Natural killer cell (primary cell): ENCODE measurements around the gene MYBPC2. TPM values are rescaled to one million over a fixed set of nuclear protein-coding genes. Genes with fewer than 3 reads are reported as not detected.

Experiments
- ATAC-seq, 3 donors: fragments of 150-1000 bp in 2 of 3; fragments of 200-7000 bp in 1 of 3; cut with Tn5 transposase; 1 replicate in 1 of 3; 2 replicates in 2 of 3; pipeline ENCODE4 v1.10.0; 2021; ENCODE audit warnings: mild to moderate bottlenecking in 2 of 3, moderate library complexity in 2 of 3
- DNase-seq, 2 donors: peaks; one replicate each; pipeline versions ENCODE4 v3.0.0 to v3.0.0-alpha.2; 2013 to 2021; ENCODE audit warnings: mixed read lengths in 1 of 2
- H3K27ac ChIP-seq: one replicate; pipeline ENCODE4 v1.5.1; 2013; ENCODE audit warnings: mild to moderate bottlenecking, low read length
- H3K27me3 ChIP-seq: one replicate; pipeline ENCODE4 v1.6.1; 2013; ENCODE audit warnings: low read length; ENCODE audit not compliant: control insufficient read depth, insufficient read depth
- H3K36me3 ChIP-seq: one replicate; pipeline ENCODE4 v1.6.1; 2013; ENCODE audit warnings: low read length; ENCODE audit not compliant: control insufficient read depth, insufficient read depth
- H3K4me1 ChIP-seq: one replicate; pipeline ENCODE4 v1.6.1; 2013; ENCODE audit warnings: low read length; ENCODE audit not compliant: control insufficient read depth, insufficient read depth
- H3K4me3 ChIP-seq: one replicate; pipeline ENCODE4 v1.5.1; 2013; ENCODE audit warnings: low read length
- H3K9me3 ChIP-seq: one replicate; pipeline ENCODE4 v1.6.1; 2013; ENCODE audit warnings: low read length; ENCODE audit not compliant: control insufficient read depth, insufficient read depth
- H3K27ac Mint-ChIP-seq, 2 donors: one replicate each; pipeline ENCODE4 v1.8.0; 2022; ENCODE audit warnings: mild to moderate bottlenecking in 2 of 2, mixed read lengths in 2 of 2, moderate library complexity in 1 of 2
- H3K27me3 Mint-ChIP-seq, 2 donors: one replicate each; pipeline ENCODE4 v1.8.0; 2022; ENCODE audit warnings: low read depth in 2 of 2, mixed read lengths in 2 of 2
- H3K36me3 Mint-ChIP-seq: one replicate; pipeline ENCODE4 v1.8.0; 2022; ENCODE audit warnings: mixed read lengths
- H3K4me1 Mint-ChIP-seq, 2 donors: one replicate each; pipeline ENCODE4 v1.8.0; 2022; ENCODE audit warnings: mixed read lengths in 2 of 2
- H3K4me3 Mint-ChIP-seq: one replicate; pipeline ENCODE4 v1.8.0; 2022; ENCODE audit warnings: mild to moderate bottlenecking, moderate library complexity, mixed read lengths
- H3K9me3 Mint-ChIP-seq, 2 donors: one replicate each; pipeline ENCODE4 v1.8.0; 2022; ENCODE audit warnings: mixed read lengths in 2 of 2
- CTCF ChIP-seq: fragments of 200-600 bp; IDR thresholded peaks from one replicate; pipeline ENCODE4 v1.8.0; 2022; ENCODE audit warnings: antibody characterized with exemption
- WGBS: methylation state at CpG from one replicate; pipeline ENCODE4 v1.1.7; 2013; ENCODE audit warnings: missing lambda C conversion rate; ENCODE audit not compliant: insufficient coverage; 5-methylcytosine and 5-hydroxymethylcytosine counted together
- intact Hi-C: fragments of 100-400 bp; cut with micrococcal nuclease; formaldehyde crosslinking; loops from one replicate; pipeline ENCODE4 v1.14.2; 2022
- total RNA-seq, 4 donors: library from RNA; stranded (reverse); fragments of 120-200 nt in 1 of 4; gene quantifications; one replicate each; pipeline versions ENCODE4 v1.2.3 to v1.2.4, GENCODE V29; 2013 to 2022

Gene MYBPC2
- total RNA-seq, 3 donors from 2014 or later (not counting 1 experiment from before 2014, with no cell fraction given), result 0.09 to 0.15 TPM; not detected in 1

GRCh38 chr19:50399368-50399745, 33.3 kb upstream of the MYBPC2 start:
- Histone ChIP-seq H3K4me3 (no peak overlapping the region), H3K27me3 (no peaks in the 10 kb centered on the region), H3K27ac (no peak overlapping the region), H3K36me3 (peaks cover 6% of the 10 kb centered on the region), H3K4me1 (no peaks in the 10 kb centered on the region), H3K9me3 (no peaks in the 10 kb centered on the region)
- intact Hi-C loops, result no loop called here
- no peak overlapping the region for H3K4me3 Mint-ChIP-seq
- H3K27ac Mint-ChIP-seq, result peak overlapping the region in 1 of 2 donors; percentile 63
- ATAC-seq (no peak), DNase-seq (no peak)
- WGBS, result over 99% methylated on average over 7 of the region's 10 CpGs
- no peaks in the 10 kb centered on the region for H3K27me3 Mint-ChIP-seq
- no peaks in the 10 kb centered on the region for H3K4me1 Mint-ChIP-seq
- no peak for TF ChIP-seq CTCF
- H3K36me3 Mint-ChIP-seq, result no peaks in the 10 kb centered on the region
- no peaks in the 10 kb centered on the region for H3K9me3 Mint-ChIP-seq

- whole genome bisulfite sequencing, result 94% methylated on average over 48 of the region's 48 CpGs
- no peak for TF ChIP-seq CTCF
- Histone ChIP-seq H3K36me3 (peaks cover 9% of the 10 kb centered on the region), H3K4me3 (no peak overlapping the region), H3K27me3 (no peaks in the 10 kb centered on the region), H3K27ac (no peak overlapping the region), H3K4me1 (no peaks in the 10 kb centered on the region), H3K9me3 (no peaks in the 10 kb centered on the region)
- Mint-ChIP-seq H3K27me3 (no peaks in the 10 kb centered on the region), H3K36me3 (no peaks in the 10 kb centered on the region), H3K4me3 (no peak overlapping the region), H3K9me3 (no peaks in the 10 kb centered on the region), H3K4me1 (no peaks in the 10 kb centered on the region), H3K27ac (no peak overlapping the region)
- ATAC-seq (no peak), DNase-seq (no peak)
- intact Hi-C loops, result no loop called here
Observed at GRCh38 chr19:50401605-50402450, 30.9 kb upstream of the MYBPC2 start.

- H3K4me3 ChIP-seq, result no peak overlapping the region
- Mint-ChIP-seq H3K4me1 (no peaks in the 10 kb centered on the region), H3K27ac (no peak overlapping the region), H3K4me3 (no peak overlapping the region), H3K36me3 (no peaks in the 10 kb centered on the region), H3K9me3 (no peaks in the 10 kb centered on the region), H3K27me3 (no peaks in the 10 kb centered on the region)
- intact Hi-C loops, result no loop called here
- no peak for ATAC-seq
- WGBS, result 96% methylated on average over 41 of the region's 41 CpGs
- no peak for DNase-seq
- no peak for TF ChIP-seq CTCF
- H3K36me3 ChIP-seq, result peaks cover 11% of the 10 kb centered on the region
- H3K27me3 ChIP-seq, result no peaks in the 10 kb centered on the region
- no peak overlapping the region for H3K27ac ChIP-seq
- H3K9me3 ChIP-seq, result no peaks in the 10 kb centered on the region
- H3K4me1 ChIP-seq, result no peaks in the 10 kb centered on the region
Observed at GRCh38 chr19:50402544-50403301, 30.0 kb upstream of the MYBPC2 start.
